HL-60 (cell line): Measurements from ENCODE around the gene KRT16.
"Not testable (repeated sequence)": the region's sequence is repeated elsewhere in the genome, so short reads cannot be mapped to it uniquely, and the experiment has no call there.

Experiments
- CTCF ChIP-seq: IDR thresholded peaks from one replicate; pipeline ENCODE4 v1.5.1; 2011; ENCODE audit warnings: low read length, control low read depth, inconsistent platforms; ENCODE audit not compliant: insufficient read depth
- GABPA ChIP-seq: IDR thresholded peaks from 2 replicates; pipeline ENCODE4 v1.6.1; 2012; ENCODE audit warnings: low read depth
- POLR2AphosphoS5 ChIP-seq: IDR thresholded peaks from 2 replicates; pipeline ENCODE4 v1.6.1; 2012; ENCODE audit warnings: low read depth

GRCh38 chr17:41584331-41584927 is 28.1 kb downstream of the KRT16 start:
- TF ChIP-seq CTCF, GABPA, POLR2AphosphoS5: not testable (repeated sequence)
